CD4-positive, alpha-beta T cell treated with Interleukin-15 for 4 hours (primary cell): ENCODE measurements around the gene ADCY7.

Experiments used
- DNase-seq: peaks from one replicate; pipeline ENCODE4 v3.0.0-alpha.2; 2020; ENCODE audit warnings: low spot score

Gene ADCY7

DNA sequence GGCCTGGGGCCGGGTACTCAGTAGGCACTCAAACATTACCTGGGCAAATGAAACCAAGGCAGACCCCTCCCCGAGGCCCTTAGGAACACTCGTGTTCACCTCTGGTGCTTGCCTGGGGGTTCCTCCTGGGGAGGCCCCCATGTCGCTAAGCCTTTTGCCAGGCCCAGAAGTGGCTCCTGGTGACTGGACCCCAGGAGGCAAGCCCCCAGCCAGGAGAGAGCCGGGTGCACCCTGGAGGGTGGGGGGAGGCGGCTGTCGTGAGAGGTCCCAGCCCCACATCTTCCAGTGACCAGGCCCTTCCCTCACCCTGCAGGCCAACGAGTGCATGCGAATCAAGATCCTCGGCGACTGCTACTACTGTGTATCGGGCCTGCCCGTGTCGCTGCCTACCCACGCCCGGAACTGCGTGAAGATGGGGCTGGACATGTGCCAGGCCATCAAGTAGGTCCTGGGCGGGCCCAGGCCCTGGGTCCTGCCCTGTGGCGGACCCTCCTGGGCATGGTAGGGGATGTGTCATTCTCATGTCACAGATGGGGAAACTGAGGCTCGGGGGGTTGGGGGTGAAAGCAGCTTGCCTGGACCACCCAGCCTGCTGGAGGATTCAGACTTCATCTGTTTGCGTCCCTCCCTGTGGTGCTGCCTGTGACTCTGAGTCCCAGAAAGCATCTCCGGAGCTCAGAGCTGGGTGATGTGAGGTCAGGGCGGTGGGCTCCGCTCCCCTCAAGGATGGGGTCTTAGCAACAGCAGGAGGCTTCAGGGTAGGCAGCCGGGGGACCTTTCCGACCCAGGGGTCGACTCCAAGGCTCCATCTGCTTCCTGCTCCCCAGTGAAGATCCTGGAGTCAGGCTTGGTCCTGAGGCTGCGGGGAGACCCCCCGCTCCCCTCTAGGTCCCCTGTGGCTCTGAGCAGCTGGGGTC is 32.5 kb downstream of the ADCY7 start:
- DNase-seq: no peak

DNA sequence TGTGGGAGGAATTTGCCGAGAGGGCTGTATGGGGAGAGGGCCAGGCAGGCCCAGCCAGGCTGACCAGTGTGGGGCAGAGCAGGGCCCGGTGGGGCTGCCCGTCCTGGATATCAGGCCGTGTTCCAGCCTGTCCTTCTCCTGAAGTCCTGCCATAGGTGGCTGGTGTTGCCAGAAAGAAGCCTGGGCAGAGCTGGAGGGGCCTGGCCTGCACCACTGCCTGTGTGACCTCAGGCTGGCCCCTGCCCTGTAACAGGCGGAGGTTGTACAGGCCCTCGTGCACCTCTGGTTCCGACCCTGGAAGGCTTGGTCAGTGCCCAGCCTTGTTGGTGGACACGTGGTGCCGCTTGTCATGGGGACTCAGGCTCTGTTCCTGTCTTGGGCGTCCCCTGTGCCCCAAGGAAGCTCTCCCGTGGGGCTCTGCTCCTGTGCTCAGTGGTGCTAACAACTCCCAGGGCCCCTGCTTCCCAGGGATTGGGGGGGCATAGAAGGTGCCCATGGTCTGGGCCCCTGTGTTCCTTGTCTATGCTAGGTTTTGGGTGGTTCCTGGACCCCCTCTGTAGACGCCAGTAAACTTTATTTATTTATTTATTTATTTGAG is 33.3 kb downstream of the ADCY7 start:
- DNase-seq: no peak

DNA sequence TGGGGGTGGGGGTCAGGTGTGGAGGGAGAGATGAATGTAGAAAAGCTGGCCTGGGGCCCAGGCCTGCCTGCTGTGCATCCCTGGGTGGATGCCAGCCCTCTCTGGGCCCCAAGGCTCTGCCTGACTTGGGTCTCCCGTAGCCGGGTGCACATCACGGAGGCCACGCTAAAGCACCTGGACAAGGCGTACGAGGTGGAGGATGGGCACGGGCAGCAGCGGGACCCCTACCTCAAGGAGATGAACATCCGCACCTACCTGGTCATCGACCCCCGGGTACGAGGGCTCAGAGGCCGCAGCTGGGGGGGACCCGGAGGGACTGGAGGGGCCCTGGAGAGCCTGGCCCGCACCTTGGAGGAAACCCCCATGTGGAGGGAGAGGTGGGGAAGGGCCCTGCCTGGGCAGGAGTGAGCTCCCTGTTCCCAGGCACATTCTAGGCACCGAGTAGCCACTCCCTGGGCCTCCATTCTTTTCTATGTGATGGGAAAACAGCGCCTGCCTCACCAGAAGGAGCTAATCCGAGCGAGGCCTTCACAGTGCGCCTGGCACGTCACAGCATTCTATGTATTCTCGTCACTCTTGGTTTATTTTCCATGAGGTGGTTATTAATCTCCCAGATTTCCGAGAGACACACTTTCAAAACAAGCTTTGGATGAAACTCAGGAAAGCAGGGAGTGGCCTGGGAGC is 34.7 kb downstream of the ADCY7 start:
- DNase-seq: no peak

DNA sequence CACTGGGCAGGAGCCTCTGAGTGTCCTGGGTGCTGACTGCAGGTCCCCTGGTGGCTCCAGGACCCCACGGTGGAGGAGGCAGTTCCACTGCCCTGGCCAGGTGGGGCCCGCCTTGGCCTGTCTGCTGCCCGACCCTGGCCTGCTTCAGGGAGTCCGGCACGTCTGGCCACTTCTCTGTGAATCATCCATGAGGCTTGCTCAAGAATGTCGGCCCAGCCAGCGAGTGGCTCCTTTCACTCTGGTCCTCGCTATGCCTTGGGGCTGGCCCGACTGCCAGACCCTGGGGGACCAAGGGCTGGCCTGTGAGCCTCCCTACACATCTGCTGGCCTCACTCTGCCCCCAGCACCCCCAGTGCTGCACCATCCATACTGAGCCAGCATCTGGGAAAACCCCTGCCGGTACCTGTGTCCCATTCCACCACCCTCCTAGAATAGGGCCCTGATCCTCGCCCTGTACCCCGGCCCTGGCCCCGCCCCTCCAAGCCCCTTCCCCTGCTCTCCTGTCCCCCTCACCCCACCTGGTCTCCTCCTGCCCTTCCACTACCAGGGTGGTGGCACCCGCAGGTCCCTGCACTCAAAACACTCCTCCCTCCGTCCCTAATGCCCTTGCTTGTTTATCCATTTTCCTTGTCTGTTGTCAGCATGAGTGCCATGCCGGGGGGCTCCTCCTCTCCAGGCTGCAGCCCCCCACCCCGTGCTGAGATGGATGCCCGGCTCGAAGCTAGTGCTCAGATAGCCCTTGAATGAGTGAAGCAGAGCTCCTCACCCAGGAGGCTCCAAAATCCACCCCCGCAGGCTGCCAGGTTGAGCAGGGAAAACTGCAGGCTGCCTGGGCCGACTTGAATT is 35.5 kb downstream of the ADCY7 start:
- no peak for DNase-seq

DNA sequence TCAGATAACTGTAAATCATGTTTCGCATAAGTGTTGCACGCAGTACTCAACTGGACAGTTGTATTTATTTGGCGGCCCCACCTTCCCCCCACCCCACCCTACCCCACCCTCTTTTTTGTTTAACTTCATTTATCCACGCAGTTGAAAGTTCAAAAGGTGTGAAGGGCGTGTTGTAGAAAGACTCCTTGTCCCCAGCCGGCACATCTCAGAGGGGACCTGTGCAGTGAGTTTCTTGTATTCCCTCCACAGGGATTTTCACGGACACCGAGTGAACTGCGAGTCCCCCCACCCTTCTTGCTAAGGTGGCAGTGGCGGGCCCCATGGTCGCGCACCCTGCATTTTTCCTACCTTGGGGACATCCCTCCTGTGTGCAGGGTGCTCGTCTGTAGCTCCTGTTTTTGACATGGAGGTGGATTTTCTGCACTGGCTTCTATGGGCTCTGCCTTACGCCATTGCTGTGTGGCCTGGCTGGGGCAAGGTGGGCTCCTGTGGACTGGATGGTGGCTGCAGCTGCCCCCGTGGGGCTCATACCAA is 36.2 kb downstream of the ADCY7 start:
- no peak for DNase-seq

DNA sequence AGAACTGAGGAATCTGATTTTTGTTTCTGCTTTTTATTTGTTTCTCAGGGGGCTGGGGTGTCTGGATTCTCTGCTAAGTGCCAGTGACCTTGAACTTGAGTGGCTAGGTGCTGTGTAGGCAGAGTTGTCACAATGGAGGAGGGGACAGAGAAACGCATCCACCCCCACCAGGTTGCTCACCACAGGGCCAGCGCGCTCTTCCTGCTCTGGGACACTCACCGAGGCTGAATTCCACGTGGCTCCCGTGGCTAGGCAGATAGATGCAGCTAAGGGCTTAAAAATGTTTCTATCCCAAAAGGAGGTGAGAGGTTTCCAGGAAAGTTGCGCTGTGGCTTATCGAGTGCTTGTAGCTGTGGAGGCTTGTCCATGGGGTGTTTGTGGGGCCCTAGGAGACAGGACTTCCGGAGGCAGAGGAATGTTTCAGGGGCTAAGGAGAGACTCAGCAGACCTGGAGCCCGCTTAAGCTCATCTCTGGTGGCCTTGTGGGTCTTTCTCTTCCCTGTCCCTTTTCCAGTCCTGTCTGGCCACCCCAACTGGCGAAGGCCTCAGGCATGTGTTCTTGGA is 36.8 kb downstream of the ADCY7 start:
- DNase-seq: no peak

DNA sequence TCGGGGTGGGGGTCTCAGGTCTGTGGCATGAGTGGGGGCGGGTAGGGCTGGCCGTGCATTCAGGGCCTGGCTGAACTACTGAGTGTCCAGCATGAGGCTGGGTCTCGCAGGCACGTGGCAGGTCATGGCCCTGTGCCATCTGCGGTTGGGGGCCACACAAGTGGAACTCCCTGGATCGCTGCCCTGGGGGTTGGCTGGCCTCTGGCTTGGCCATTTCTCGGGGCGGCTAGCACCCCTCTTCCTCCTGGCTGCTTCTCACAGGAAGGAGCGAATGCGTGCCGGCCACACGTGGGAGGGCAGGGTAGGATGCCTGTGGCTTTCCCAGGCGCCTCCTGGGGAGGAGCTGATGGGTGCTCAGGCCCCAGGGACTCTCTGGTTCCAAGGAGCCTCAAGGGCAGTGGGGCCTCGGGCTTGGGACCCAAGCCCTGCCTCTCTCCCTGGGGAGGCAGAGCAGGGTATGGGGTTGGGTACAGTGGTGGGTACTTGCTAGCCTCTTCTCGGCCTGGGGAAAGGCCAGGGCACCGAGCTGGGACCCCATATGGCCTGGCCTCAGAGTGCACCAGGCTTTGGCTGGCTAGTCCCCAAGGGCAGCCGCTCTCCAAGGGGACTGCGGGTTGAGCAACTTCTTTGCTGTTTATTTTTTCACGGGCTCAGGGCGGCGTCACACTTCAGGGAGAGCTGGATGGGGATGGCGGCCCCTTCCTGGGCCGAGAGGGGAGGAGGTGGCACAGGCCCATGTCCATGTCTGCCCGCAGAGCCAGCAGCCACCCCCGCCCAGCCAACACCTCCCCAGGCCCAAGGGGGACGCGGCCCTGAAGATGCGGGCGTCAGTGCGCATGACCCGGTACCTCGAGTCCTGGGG is 37.5 kb downstream of the ADCY7 start:
- no peak for DNase-seq

DNA sequence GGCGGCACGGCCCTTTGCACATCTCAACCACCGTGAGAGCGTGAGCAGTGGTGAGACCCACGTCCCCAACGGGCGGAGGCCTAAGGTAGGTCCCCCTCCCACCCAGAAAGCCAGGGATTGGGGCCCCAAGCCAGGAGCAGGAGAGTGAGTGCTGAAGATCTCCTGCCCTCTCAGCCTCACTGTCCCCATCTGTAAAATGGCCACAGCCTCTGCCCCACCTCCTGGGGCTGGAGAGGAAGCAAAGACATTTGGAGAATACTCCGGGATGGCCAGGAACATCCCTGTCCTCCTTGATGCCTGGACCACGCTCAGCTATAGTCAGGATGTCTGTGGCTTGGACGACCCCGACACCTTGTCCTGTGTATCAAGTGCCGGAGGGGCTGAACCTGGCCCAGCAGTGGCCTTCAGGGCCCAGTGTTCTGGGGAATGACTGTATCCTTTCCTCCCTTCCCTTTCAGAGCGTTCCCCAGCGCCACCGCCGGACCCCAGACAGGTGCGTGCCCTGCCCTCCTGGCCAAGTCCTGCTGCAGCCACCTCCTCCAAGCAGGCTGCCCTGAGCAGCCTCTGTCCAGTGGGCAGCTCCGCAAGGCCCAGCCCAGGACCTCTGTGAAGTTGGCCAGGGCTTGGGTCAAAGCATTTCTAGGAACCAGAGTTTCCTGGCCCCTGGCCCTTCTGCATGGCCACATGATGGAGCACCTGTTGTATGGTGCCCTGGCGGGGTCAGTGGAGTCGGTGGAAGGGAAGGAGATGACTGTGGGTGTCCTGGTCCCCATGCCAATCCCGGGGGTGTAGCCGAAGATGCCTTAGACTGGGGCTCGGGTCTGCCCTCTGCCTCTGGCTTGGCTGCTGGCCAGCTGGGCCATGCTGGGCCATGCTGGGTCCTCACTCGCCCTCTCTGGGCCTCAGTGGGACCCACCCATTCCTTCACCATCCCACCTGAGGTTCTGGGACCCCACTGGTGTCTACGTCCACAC is 38.4 kb downstream of the ADCY7 start:
- no peak for DNase-seq

DNA sequence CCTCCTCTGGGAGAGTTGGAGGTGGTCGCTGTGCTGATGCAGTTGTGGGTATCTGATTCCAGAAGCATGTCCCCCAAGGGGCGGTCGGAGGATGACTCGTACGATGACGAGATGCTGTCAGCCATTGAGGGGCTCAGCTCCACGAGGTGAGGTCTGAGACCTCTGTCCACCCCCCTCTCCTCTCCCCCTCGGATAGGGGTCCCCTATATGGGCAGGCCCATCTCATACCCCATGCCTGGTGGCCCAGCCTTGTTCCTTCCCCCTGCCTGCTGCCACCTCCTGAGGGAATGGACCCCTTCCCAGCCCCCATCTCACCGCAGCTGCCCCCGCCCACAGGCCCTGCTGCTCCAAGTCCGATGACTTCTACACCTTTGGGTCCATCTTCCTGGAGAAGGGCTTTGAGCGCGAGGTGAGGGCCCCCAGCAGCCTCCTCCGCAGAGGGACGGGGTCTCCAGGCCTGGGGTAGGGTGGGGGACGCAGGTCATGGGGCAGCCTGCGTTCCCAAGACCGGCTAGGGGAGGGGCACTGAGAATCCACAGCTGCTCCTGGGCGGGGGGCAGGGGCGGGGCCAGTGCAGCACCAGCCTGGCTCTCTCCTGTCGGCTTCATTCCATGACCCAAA is 39.2 kb downstream of the ADCY7 start:
- DNase-seq: no peak

DNA sequence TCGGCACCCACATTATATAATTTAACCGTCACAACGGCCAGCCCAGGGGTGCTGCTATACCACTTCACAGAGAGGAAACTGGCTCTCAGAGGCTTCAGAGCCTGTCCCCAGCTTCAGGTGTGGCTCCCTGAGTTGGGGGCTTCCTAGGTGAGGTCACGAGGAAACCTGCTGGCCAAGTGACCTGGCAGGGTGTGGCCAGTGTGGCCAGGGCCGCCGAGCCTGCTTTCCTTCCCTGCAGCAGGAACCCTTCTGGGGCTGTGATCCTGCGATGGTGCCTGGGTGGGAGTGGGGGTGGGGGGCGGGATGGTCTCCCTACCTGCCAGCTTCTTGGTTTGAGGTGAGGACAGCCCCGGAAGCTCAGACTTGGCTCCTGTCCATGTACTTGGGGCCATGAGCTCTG is 39.9 kb downstream of the ADCY7 start:
- DNase-seq: no peak

DNA sequence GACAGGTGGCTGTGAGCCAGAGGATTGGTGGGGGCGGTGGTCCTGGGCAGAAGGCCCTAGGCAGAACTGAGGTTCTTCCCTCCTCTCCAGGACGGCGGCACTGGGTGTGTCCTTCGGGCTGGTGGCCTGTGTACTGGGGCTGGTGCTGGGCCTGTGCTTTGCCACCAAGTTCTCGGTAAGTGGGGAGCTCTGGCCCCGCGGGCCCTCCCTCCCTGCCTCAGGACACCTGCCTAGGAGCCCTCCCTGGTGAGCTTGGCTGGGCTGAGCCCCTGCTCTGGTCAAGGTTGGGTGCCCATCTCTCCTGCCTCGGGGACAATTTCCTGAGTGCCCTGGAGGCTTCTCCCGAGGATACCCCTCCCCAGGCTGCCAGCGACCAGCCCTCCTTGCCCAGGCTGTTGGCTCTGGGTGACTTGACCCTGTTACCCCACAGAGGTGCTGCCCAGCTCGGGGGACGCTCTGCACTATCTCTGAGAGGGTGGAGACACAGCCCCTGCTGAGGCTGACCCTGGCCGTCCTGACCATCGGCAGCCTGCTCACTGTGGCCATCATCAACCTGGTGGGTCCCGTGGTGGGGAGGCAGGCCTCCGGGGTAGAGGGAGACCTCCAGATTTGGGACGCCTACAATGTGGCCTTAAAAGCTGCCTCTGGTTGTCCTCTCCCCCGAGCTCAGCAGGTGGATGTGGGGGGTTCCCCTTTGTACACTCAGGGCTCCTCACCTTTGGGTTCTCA is 42.0 kb downstream of the ADCY7 start:
- no peak for DNase-seq

DNA sequence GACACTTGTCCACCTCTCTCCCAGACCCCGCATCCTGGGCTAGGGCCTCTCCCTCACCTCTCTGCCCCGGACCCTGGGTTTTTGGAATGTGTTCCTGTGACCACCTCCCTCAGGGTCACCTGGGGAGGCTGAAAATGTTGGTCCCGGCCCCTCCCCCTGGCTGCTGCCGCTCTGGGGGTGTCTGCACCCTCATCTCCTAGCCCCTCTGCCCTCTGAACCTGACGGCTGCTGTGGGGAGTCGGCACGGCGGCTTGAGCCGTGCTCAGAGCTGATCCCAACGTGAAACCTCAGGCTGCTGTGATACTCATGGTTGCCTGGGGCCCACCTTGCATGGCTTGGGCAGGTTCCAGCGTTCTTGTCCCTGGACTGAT is 42.8 kb downstream of the ADCY7 start:
- DNase-seq: no peak

DNA sequence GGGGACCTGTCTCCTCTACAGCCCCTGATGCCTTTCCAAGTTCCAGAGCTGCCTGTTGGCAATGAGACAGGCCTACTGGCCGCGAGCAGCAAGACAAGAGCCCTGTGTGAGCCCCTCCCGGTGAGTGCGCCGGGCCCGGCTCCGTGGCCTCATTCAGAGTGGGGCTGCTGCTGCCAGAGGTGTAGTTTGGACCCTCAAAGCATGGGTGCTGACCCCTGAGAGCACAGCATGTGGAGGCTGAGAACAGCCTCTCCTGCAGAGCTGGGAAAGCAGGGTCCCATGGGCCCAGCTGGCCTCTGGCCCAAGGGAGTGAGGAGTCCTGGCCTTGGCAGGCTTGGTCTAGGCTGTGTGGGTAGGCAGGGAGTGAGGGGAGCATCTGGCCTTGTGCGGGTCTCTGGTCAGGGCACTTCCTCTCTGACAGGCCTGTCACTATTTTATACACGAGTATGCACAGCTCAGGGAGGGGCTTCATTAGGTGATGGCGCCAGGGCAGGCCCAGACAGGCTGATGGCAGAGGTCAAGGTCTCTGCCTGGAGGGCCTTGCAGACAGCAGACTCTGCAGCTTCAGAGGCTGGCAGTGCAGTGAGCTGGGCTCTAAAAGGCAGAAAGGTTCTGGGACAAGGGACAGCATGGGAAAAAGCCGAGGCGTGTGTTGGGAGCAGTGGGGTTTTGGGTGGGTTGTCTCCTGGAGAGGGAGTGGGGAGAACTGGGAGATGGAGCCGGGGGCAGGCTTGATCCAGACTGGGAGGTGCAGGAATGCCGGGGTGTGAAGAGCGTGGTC is 43.4 kb downstream of the ADCY7 start:
- DNase-seq: no peak

DNA sequence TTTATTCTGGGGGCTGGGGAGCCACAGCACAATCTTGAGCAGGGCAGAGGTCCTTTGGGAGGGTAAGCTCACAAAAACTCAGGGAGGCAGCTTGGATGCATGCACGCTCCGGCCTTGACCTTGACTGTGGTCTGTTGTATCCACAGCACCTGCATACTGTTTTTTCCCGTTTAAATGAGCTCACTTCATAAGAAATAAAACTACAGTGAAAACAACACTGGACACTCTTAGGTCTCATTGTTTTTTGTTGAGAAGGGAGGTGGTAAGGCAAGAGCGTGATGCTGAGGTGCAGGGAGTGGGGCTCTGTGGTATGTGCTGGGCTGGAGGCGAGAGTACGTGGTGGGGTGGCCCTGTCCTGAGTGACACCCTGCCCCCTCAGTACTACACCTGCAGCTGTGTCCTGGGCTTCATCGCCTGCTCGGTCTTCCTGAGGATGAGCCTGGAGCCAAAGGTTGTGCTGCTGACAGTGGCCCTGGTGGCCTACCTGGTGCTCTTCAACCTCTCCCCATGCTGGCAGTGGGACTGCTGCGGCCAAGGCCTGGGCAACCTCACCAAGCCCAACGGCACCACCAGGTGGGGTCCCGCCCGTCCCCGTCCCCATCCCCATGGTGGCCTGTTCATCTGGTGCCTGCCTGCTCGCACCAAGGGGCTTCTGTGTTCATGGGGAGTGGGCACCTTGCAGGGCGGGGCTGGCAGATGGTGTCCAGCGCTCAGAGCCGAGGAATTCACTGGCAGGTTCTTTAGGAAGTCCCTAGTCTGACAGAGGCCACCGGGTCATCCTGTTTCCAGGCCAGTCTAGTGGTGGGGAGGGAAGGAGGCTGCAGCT is 44.2 kb downstream of the ADCY7 start:
- no peak for DNase-seq

DNA sequence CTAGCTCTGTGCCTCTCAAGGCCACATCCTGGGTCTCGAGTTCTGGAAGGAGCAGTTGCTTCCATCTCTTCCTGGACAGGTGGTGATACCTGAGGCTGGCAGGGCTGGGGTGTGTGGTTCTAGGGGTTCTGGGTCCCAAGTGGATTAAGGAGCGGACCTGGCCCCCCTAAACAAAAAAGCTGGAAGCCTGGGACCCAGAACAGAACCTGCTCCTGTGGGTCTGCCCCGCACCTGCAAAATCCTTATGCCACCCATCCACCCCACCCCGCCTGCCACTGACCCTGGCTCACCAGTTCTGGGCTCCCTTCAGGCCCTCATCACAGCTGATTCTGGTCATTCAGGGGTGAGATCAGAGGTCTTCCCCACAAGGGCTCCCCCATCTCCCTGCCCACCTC is 44.8 kb downstream of the ADCY7 start:
- DNase-seq: no peak

DNA sequence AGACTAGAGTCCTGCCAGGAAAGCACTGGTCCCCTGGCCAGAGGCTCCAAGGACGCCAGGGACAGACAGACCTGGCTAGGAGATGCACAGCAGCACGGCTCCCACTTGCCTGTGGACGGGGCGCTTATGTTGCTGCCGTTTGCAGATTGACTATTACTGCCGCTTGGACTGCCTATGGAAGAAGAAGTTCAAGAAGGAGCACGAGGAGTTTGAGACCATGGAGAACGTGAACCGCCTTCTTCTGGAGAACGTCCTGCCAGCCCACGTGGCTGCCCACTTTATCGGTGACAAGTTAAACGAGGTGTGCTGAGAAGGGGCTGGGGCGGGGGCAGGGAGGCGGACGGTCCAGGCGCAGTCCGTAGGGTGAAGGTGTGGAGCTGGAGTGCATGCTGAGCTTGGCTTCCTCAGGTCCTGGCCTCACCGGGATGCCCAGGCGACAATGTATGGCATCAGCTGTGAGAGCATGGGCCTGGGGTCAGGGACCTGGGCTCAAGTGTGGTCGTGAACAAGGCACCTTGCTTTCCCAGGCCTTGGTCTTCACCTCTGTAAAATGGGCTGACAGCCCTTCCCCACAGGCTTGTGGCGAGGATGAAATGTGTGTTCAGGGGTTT is 45.6 kb downstream of the ADCY7 start:
- DNase-seq: no peak
